ENCODE results near the gene ROCK2. TPM values are rescaled to one million over a fixed set of nuclear protein-coding genes. Genes with fewer than 3 reads are reported as not detected.

Gene ROCK2
- total RNA-seq, 1 experiment from 2014 or later, result 49.4 TPM

DNA sequence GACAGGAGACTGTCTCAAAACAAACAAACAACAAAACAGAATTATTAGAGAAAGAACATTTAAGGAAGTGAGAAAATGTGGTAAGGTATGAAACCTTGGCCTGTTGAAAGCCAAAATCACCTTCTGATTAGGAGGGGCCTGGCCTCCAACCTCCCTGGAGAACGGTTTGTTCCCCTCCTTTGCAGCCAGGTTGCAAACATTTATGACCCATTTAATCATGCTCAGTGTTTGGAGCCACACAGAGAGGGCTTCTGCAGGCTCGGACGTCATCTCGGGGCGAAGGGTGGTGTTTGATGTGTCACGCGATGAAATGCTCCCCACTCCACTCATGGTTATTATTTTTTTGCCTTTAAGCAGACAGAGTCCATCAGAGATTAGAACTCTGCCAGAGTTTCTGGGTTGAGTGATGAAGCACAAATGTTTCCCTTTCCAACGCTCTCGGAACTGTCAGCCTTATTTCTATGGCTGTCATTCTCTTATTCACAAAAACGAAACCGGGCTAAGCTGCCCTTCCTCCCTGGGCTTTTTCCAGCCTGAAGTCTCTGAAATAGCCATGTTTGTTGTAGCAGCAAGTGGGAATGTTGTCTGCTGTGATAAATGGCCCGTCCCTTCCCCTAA is 33.6 kb upstream of the ROCK2 start:
- CTCF ChIA-PET, result no interaction called here
- Histone ChIP-seq H3K27me3 (replicated peaks; ENCODE audit: insufficient read depth, low read depth, low read length, poor library complexity) (no peaks in the 10 kb centered on the region), H3K4me1 (ENCODE audit: insufficient read depth, low read length, poor library complexity, severe bottlenecking) (peaks cover 19% of the 10 kb centered on the region), H3K4me3 (ENCODE audit: low read depth, low read length, poor library complexity, severe bottlenecking) (no peak overlapping the region), H3K36me3 (ENCODE audit: insufficient read depth, low read length, poor library complexity, severe bottlenecking) (no peaks in the 10 kb centered on the region), H3K27ac (ENCODE audit: low read depth, low read length, poor library complexity, severe bottlenecking) (no peak overlapping the region), H3K9me3 (ENCODE audit: low read depth, low read length, poor library complexity, severe bottlenecking) (no peaks in the 10 kb centered on the region)
- BruUV-seq (replicated peaks), result no TSS peak
- POLR2A ChIA-PET (ENCODE audit: low non-redundant PET), result interaction anchor here (0.6 kb wide), 1 partner anchor 119 kb away, joined by 3 read pairs; no protein-coding TSS in a partner anchor
- intact Hi-C loops (cut with micrococcal nuclease; ENCODE audit: unreplicated experiment), result no loop called here
- DNase-seq (ENCODE audit: low spot score), result no peak
- no peak for TF ChIP-seq EZH2 (IDR thresholded peaks at IDR 0.05; ENCODE audit: borderline replicate concordance, low read depth, low read length, poor library complexity, severe bottlenecking)
- TF ChIP-seq, protein P1, sequence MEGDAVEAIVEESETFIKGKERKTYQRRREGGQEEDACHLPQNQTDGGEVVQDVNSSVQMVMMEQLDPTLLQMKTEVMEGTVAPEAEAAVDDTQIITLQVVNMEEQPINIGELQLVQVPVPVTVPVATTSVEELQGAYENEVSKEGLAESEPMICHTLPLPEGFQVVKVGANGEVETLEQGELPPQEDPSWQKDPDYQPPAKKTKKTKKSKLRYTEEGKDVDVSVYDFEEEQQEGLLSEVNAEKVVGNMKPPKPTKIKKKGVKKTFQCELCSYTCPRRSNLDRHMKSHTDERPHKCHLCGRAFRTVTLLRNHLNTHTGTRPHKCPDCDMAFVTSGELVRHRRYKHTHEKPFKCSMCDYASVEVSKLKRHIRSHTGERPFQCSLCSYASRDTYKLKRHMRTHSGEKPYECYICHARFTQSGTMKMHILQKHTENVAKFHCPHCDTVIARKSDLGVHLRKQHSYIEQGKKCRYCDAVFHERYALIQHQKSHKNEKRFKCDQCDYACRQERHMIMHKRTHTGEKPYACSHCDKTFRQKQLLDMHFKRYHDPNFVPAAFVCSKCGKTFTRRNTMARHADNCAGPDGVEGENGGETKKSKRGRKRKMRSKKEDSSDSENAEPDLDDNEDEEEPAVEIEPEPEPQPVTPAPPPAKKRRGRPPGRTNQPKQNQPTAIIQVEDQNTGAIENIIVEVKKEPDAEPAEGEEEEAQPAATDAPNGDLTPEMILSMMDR (conservative IDR thresholded peaks at IDR 0.05; ENCODE audit: low read depth, low read length), result no peak

DNA sequence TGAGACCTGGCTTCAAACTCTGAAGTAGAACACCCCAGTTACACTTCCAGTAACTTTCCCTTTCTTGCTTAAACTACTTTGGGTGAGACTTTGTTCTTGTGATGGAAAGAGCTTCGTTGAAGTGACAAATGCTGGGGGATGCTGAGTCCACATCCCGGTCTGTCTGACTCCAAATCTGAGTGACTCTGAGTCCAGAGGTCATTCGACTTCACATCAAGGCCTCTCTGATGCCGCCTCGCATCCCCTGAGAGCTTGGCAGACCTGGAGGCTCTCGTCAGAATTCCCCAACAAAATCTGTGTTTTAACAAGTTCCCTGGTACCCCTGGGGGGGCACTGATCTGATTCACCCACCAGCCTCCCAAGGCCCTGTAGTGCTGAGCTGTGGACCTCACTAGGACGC is 31.6 kb upstream of the ROCK2 start:
- TF ChIP-seq, protein P1 (conservative IDR thresholded peaks at IDR 0.05; ENCODE audit: low read depth, low read length), result no peak
- TF ChIP-seq EZH2 (IDR thresholded peaks at IDR 0.05; ENCODE audit: borderline replicate concordance, low read depth, low read length, poor library complexity, severe bottlenecking), result no peak
- no peak overlapping the region for H3K4me3 ChIP-seq (ENCODE audit: low read depth, low read length, poor library complexity, severe bottlenecking)
- DNase-seq (ENCODE audit: low spot score), result no peak
- no TSS peak for BruUV-seq (replicated peaks)
- intact Hi-C loops (cut with micrococcal nuclease; ENCODE audit: unreplicated experiment), result no loop called here
- H3K27ac ChIP-seq (ENCODE audit: low read depth, low read length, poor library complexity, severe bottlenecking), result no peak overlapping the region
- CTCF ChIA-PET, result no interaction called here
- H3K27me3 ChIP-seq (replicated peaks; ENCODE audit: insufficient read depth, low read depth, low read length, poor library complexity), result no peaks in the 10 kb centered on the region
- peaks cover 19% of the 10 kb centered on the region for H3K4me1 ChIP-seq (ENCODE audit: insufficient read depth, low read length, poor library complexity, severe bottlenecking)
- POLR2A ChIA-PET (ENCODE audit: low non-redundant PET), result no interaction called here
- no peaks in the 10 kb centered on the region for H3K9me3 ChIP-seq (ENCODE audit: low read depth, low read length, poor library complexity, severe bottlenecking)
- H3K36me3 ChIP-seq (ENCODE audit: insufficient read depth, low read length, poor library complexity, severe bottlenecking), result no peaks in the 10 kb centered on the region

DNA sequence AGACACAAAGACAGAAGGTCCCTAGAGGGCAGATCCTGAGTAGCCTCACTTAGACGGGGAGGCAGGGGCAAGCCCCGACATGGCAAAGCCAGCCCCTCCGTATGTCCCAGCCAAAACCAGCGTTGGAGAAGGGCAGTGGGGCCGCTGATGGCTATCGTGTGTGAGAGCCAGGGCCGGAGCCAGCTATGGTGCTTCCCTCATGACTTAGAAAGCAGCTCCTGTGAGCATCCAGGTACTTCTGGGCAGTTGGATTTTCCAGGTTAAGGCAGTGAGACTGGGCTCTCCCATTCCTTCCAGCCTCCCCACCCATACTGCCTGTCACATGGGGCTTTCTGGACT is 31.2 kb upstream of the ROCK2 start:
- TF ChIP-seq, protein P1 (conservative IDR thresholded peaks at IDR 0.05; ENCODE audit: low read depth, low read length), result no peak
- no peak for TF ChIP-seq EZH2 (IDR thresholded peaks at IDR 0.05; ENCODE audit: borderline replicate concordance, low read depth, low read length, poor library complexity, severe bottlenecking)
- ChIA-PET POLR2A (ENCODE audit: low non-redundant PET) (no interaction called here), CTCF (no interaction called here)
- Histone ChIP-seq H3K27ac (ENCODE audit: low read depth, low read length, poor library complexity, severe bottlenecking) (no peak overlapping the region), H3K36me3 (ENCODE audit: insufficient read depth, low read length, poor library complexity, severe bottlenecking) (no peaks in the 10 kb centered on the region), H3K4me1 (ENCODE audit: insufficient read depth, low read length, poor library complexity, severe bottlenecking) (peaks cover 19% of the 10 kb centered on the region), H3K27me3 (replicated peaks; ENCODE audit: insufficient read depth, low read depth, low read length, poor library complexity) (no peaks in the 10 kb centered on the region), H3K4me3 (ENCODE audit: low read depth, low read length, poor library complexity, severe bottlenecking) (no peak overlapping the region), H3K9me3 (ENCODE audit: low read depth, low read length, poor library complexity, severe bottlenecking) (no peaks in the 10 kb centered on the region)
- no TSS peak for BruUV-seq (replicated peaks)
- DNase-seq (ENCODE audit: low spot score), result no peak
- intact Hi-C loops (cut with micrococcal nuclease; ENCODE audit: unreplicated experiment), result no loop called here

Data from A673 (cell line).